Nucleus accumbens (tissue), 56 donors: Measurements from ENCODE around the gene FNIP2.
"Not testable (repeated sequence)": the region's sequence is repeated elsewhere in the genome, so short reads cannot be mapped to it uniquely, and the experiment has no call there.

ENCODE experiments used
- DNase-seq, 56 donors: peaks; one replicate each; lab custom pipeline; 2025; lab: John Stamatoyannopoulos, UW

FNIP2 gene

DNA sequence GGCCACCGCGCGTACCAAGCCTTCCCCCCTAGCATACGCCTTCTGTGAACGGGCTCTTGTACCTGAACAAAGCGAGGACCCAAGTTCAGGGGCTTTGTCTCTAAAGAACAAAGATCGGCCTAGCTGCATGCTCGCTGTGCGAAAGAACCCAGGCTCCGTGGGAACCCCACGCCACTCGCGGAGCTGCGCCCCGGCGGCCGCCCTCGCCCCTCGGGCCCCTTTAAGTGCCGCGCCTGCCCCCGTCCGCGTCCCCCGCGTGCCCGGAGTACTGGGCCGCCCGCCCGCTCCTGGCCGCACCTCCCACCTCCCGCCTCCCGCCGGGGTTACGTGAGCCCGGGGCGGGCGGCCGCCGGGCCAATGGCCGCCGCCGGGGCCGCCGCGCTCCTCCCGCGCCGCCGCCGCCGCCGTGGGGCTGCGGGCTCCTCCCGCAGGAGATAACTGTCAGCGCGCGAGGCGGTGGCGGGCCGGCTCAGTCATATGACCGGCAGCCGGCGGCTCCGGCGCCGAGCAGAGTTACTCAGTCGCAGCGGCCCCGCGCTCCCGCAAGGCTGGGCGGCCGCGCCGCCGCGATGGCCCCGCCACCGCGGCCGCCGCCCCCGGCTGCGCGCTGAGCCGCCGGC lies at the start of gene FNIP2:
Gene FNIP2 (plus strand): TSS at position 472 of the 620 bp plus-strand sequence. CDS start 187 bp downstream, outside the sequence.
- peak; percentile 5 to 89 (median 75) for DNase-seq

DNA sequence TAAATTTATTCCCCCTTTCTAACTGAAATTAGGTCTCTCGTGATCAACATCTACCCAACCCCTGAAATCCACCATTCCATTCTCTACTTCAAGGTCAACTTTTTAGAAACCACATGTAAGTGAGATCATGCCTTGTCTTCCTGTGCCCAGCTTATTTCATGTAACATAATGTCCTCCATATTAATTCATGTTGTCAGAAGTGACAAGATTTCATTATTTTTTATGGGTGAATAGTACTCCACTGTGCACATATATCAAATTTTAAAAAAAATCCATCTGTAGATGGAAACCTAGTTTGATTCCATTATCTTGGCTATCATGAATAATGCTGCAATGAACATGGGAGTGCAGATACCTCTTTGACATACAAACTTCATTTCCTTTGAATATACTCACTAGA lies 47.1 kb upstream of the FNIP2 start:
- DNase-seq, result no peak

DNA sequence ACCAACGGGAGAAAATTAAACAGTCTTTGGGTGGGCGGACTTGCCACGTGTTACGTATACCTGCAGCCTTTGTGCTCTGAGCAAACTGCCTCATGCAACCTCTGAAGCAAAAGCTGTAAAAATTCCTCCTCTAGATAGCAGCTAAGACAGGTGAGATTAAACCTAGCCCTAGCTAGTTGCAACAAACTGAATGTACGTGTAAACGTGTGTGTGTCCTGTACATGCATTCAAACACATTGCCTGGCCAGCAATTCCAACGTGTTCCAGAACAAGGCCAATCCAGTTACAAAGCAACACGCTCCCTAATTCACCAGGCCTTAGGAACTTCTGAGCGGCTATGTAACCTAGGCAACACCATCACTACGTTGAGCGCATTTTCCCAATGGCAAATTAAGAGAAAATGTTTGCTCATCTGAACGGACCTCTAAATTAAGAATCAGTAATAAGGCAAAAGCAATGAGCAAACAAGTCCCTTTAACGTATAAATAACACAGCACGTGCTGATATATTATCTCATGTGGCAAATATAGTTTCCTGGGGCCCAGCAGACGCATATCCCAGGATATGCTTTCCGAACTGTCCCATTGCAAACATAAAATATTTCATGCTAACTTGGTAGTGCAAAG lies 46.4 kb upstream of the FNIP2 start:
- DNase-seq, result peak in 32 of 56 donors; percentile 0 to 58 (median 25)

DNA sequence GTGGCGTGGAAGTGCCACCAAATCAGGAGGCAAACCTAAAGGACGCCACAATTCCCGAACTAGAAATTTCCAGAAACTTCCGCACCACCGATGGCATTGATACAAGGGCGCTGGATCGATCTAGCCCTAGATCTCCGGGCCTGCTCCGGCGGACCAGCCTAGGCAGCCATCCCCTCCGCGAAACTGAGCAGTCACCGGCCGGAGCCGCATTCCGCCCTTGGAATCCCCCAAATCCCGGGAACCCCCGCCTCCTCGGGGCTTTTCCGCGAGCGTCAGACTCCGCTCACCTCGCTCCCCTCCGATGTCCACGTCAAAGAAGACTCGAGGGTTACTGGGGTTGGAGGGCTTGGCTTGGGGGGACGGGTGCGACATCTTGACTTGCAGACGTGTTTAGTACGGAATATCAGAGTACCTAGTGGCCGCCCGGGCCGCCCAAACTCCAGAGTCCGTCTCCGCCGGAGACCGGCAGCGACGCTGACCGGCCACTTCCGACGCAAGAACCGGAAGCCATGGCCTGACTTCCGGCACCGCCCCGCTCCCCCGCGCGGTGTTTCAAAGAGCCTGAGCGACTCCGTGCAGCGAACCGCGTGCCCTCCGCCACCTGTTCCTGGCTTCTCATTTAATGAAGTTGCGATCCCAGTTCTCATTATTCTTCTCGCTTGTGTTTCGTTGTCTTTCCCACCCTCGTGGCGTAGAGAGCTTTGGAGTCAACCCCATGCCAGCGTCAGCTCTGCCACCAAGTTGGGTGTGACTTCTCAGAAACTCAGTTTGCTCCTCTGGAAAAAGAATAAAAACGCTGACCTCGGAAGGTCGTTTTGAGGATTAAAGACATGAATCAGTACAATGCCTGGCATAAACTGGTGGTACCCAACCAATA lies 45.7 kb upstream of the FNIP2 start, which contains the start of gene PPID:
Gene PPID (minus strand): TSS at position 480 of the 877 bp plus-strand sequence. CDS start 108 bp downstream, at position 372.
- DNase-seq, result peak in 55 of 56 donors; percentile 16 to 88 (median 75)

DNA sequence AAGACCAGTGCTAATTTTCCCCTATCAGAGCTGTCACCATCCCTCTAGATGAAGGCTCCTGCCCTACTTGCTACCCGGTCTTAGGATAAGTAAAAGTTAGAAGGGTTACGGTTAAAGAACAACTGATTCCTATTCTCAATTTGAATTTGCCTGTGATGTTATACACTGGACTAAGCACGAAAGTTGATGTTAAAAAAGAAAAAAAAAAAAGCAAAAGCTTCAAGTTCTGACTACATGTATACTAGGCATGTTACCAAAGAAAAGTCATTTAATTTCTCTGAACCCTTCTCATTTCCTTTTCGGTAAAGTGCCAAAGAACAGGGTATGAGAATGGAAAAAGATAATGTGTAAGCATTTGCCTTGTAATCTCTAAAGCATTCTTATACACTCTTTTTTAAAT lies 44.2 kb upstream of the FNIP2 start:
- DNase-seq, result no peak

DNA sequence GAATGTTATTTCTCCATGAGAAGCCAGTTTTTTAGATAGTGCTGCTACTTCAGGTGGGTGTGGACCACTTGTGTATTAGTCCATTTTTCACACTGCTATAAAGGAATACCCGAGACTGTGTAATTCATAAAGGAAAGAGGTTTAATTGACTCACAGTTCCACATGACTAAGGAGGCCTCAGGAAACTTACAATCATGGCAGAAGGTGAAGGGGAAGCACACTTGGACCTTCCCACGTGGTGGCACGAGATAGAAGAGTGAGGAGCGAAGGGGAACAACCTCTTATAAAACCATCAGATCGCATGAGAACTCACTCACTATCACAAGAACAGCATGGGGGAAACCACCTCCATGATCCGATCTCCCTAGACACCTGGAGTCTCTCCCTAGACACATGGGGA lies 42.2 kb upstream of the FNIP2 start:
- no peak for DNase-seq

DNA sequence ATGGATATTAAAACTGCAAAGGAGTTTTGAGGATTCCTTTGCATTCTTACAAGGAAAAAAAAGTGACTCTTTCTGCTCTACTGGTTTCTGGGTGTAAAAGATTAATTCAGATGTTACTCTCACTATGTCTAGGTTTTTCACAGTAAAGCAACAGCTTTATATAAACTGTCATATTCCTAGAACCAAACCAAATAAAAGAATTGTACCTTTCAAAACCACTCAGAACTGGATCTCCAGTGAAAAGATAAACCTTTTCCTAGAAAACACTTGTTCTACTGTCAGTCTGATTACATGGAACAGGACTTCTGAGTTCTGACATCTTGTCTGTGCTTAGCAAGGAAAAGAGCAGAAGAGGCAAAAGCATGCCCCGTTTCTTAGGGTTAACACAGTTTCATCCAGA lies 40.6 kb upstream of the FNIP2 start:
- DNase-seq, result no peak

DNA sequence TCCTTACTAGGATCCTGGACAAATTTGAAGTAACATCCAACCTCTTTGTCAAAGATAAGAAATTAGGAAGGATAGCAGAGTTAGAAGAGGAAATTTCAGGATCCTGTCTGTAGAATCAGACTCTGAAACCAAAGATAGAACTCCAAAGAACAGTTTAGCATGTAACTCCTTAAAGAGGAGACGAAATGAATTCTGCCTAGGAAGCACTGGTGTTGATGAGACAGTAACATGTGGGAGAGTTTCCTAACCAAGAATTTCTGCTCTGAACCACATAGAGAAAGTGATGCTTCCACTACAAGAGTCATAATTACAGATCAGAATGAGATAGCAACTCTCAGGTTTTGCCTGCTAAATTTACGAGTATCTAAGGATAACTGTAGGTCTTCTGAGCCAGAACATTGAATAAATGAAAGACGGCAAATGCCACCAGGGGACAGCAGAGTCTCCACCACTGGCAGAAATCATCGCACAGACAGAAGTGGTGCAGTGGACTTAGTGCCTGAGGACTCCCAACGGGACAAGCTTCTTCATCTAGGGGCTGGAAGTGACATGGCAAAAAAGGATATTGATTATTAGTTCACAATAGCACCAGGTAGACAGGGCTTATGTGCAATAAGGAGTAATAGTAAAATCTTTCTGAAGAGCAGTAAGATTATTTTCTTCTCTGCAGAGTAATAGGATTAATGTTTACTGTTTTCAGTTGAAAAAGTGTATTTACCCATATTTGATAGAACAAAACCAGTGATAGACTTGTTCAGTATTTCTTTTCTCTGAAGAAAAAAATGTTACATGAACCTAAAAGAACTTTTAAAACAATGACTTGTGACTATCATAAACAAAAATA lies 38.9 kb upstream of the FNIP2 start:
- peak in 50 of 56 donors; percentile 0 to 80 (median 42) for DNase-seq

DNA sequence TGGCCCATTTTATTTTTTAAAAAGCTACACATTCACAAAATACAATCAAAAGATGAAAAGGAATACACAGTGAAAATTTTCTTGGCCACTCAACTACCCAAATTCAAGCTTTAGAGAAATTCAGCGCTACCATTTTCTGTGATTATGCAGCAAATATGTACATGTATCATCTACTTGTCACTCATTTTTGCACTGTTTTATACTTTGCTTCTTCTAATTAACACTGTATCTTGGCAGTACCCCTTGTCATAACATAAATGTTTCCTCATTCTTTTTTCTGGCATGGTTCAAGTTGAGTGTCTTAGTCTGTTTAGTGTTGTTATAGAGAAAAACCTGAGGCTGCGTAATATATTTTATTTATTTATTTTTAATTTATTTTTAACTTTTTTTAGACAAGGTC lies 30.0 kb upstream of the FNIP2 start:
- DNase-seq, result no peak

DNA sequence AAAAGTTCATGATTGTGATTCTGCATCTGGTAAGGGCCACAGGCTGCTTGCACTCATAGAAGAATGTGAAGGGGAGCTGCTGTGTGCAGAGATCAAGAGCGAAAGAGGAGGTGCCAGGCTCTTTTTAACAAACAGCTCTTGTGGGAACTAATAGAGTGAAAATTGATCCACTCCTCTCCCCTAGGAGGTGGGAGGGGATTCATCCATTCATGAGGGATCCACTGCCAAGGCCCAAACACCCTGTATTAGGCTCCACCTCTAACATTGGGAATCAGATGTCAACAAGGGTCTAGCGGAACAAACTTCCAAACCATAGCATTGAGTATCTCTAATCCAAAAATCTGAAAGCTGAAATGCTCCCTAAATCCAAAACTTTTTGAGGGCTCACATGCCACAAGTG lies 29.2 kb upstream of the FNIP2 start:
- no peak for DNase-seq

DNA sequence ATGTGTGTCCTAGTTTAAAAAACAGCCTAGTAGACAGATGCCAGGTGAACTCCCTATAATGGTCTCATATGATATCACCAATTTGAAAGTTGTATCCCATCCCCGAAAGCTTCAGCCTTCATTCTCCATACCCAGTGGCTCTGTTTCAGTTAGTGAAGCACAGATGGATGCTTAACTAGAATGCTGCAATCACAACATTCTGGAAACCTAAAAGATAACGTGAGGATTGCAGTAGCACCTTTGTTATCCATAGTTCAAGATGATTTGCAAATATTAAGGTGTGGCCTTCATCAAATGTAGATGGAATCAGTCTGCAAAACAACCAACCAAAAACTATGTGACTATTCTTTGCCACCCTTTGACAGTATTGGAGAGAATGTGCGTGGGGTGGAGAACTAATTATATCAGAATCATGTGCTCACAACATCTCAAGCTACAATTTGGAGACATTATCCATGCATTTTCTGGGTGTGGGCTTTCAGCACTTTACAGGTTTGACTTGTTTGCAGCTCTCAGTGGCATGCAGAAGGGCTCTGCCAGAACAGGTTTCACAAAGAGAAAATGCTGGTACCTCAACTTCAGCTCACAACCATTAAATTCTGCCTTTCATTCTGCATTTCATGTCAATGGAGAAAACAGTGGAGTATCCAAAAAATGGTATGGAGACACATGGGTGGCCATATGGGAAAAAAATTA lies 27.4 kb upstream of the FNIP2 start:
- DNase-seq, result no peak

DNA sequence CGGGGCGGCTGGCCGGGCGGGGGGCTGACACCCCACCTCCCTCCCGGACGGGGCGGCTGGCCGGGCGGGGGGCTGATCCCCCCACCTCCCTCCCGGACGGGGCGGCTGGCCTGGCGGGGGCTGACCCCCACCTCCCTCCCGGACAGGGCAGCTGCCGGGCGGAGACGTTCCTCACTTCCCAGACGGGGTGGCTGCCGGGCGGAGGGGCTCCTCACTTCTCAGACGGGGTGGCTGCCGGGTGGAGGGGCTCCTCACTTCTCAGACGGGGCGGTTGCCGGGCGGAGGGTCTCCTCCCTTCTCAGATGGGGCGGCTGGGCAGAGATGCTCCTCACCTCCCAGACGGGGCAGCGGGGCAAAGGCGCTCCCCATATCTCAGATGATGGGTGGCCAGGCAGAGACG lies 22.3 kb upstream of the FNIP2 start:
- not testable (repeated sequence) for DNase-seq

DNA sequence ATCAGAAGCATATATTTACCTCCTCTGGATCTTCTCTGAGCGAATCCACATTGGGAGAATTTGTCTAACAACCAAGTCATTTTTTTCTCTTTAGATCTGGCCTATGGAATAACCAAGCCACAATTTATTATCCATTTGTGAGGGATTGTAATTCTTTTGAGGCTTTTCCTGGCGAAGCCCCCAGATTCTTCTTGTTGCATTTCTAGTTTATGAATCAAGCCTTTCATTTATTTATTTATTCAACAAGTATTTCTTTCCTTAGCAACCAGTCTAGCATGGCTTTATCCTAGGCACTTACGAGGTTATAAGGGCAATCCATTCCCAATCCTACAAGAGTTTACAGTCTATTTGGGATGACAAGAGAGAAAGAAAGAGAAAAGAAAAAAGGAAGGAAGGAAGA lies 18.4 kb upstream of the FNIP2 start:
- DNase-seq, result no peak

DNA sequence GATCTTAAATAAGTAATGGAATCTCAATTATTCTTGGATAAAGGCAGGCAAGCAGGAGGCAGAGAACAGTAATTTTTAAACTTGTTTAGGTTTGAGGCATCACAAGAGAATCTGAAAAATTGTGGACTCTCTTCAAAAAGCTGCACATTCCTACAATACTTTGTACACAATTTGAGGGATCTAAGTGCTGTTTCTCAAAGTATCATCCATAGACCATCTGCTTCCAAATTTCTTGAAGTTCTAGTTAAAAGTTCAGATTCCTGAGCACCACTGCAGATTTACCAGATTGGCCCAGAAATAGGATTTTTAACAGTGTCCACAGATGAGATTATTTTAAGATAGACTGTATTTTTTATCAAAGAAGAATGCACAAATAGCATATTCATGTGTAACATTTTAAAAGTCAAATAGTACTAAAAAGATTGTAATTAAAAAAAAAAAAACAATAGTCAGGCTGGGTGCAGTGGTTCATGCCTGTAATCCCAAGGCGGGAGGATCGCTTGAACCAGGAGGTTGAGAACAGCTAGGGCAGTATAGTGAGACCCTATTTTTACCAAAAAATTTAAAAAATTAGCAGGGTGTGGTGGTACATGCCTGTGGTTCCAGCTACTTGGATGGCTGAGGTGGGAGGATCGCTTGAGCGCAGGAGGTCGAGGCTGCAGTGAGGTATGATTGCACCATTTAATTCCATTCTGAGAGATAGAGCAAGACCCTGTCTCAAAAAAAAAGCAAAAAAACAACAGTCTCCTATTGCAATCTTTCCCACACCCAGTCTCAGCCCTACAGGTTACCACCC lies 14.2 kb upstream of the FNIP2 start:
- DNase-seq, result no peak

DNA sequence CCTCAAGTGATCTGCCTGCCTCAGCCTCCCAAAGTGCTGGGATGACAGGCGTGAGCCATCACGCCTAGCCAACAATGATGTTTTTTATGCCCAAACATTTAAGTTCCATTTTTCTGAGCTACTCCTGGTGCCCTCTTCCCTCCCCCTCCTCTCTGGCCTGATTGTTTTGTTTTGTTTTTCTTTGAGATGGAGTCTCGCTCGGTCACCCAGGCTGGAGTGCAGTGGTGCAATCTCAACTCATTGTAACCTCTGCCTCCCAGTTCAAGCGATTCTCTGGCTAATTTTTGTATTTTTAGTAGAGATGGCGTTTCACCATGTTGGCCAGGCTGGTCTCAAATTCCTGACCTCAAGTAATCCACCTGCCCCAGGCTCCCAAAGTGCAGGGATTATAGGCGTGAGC lies 13.0 kb upstream of the FNIP2 start:
- not testable (repeated sequence) for DNase-seq

DNA sequence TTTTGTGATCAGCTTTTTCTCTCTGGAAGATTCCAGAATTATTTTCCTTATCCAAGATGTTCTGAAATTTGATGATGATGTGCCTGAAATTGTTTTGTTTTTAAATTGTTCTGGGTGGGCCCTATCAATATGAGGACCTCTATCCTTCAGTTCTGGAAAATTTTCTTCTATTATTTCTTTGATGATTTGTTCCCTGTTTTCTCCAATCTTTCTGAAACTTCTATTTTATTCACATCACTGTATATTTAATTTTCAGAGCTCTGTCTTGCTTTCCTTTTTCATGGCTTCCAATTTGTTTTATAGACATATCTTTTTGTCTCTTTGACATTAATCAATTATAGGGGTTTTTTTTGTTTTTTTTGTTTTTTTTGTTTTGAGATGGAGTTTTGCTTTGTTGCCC lies 12.2 kb upstream of the FNIP2 start:
- no peak for DNase-seq

DNA sequence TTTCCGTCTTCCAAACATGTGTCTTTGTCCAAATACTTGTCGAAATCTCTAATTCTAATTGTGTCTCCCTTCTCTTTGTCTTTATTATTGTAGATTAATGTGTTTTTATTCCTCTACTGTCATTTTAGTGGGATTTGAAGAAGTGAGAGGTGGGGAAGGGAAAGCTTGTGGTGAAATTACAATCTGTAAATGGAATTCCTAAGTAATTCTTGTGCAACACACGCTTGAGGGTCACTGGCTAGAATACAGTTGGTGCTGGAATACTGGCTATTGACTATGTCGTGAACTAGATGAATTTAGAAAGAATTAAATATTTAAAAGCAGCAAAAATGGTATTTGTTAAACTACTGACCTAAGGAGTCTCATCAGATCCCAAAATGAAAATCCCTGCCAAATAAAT lies 10.7 kb upstream of the FNIP2 start:
- no peak for DNase-seq

DNA sequence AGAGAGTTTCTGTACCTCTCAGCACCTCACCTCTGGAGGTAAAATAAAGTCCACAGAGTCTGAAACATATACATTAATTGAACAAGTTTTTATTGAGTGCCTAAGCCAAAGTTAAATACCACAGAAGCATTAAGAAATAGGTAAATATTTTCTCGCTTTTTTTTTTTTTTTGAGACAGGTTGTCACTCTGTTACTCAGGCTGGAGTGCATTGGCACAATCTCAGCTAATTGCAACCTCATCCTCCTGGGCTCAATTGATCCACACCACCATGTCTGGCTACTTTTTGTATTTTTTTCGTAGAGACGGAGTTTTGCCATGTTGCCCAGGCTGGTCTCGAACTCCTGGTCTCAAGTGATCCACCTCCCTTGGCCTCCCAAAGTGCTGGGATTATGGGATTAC lies 10.1 kb upstream of the FNIP2 start:
- DNase-seq, result no peak

DNA sequence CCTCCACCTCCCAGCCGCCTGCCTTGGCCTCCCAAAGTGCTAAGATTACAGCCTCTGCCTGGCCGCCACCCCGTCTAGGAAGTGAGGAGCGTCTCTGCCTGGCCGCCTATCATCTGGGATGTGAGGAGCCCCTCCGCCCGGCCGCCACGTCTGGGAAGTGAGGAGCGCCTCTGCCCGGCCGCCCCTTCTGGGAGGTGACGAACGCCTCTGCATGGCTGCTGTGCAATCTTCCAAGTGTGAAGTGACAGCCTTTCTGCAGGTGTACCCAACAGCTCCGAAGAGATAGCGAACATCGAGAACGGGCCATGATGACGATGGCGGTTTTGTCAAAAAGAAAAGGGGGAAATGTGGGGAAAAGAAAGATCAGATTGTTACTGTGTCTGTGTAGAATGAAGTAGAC lies 9.3 kb upstream of the FNIP2 start:
- not testable (repeated sequence) for DNase-seq
